Measurements from ENCODE around the gene SLC19A3. TPM values are rescaled to one million over a fixed set of nuclear protein-coding genes. Genes with fewer than 3 reads are reported as not detected.
"Not testable (repeated sequence)": the region's sequence is repeated elsewhere in the genome, so short reads cannot be mapped to it uniquely, and the experiment has no call there.

Gene SLC19A3
- not detected for total RNA-seq

- no peaks in the 10 kb centered on the region for H3K9me3 Mint-ChIP-seq
- H3K4me1 Mint-ChIP-seq, result no peaks in the 10 kb centered on the region
- H3K36me3 Mint-ChIP-seq (ENCODE audit: low read depth), result no peaks in the 10 kb centered on the region
- POLR2A ChIA-PET, result no interaction called here
- DNase-seq, result no peak
- no peak within 1 kb of the TSS for H3K4me3 Mint-ChIP-seq
- CTCF ChIA-PET, result no interaction called here
- H3K27ac Mint-ChIP-seq, result no peak within 1 kb of the TSS
- H3K27me3 Mint-ChIP-seq, result peaks cover 11% of the 10 kb centered on the region
These were observed at the start of gene SLC19A3 for GRCh38 chr2:227717687-227718567. Gene SLC19A3 (minus strand): TSS chr2:227718028. CDS start chr2:227702318, 15,710 bp downstream.

- no peak overlapping the region for H3K27ac Mint-ChIP-seq
- H3K36me3 Mint-ChIP-seq (ENCODE audit: low read depth), result no peaks in the 10 kb centered on the region
- no peaks in the 10 kb centered on the region for H3K9me3 Mint-ChIP-seq
- DNase-seq, result peak; percentile 58
- ChIA-PET CTCF (interaction anchor here (0.6 to 3.8 kb wide), 30 partner anchors 8 to 636 kb away, joined by 3 to 43 read pairs (median 4); no protein-coding TSS in a partner anchor), POLR2A (no interaction called here)
- H3K4me3 Mint-ChIP-seq, result no peak overlapping the region
- H3K27me3 Mint-ChIP-seq, result peaks cover 2% of the 10 kb centered on the region
- no peaks in the 10 kb centered on the region for H3K4me1 Mint-ChIP-seq
These were observed 48.6 kb upstream of the SLC19A3 start for GRCh38 chr2:227766373-227766883.

GRCh38 chr2:227765788-227766372 is 48.1 kb upstream of the SLC19A3 start:
- H3K36me3 Mint-ChIP-seq (ENCODE audit: low read depth), result no peaks in the 10 kb centered on the region
- no peaks in the 10 kb centered on the region for H3K9me3 Mint-ChIP-seq
- no peak overlapping the region for H3K4me3 Mint-ChIP-seq
- DNase-seq, result no peak
- ChIA-PET CTCF (interaction anchor here (0.6 to 3.8 kb wide), 30 partner anchors 8 to 636 kb away, joined by 3 to 43 read pairs (median 4); no protein-coding TSS in a partner anchor), POLR2A (no interaction called here)
- H3K4me1 Mint-ChIP-seq, result no peaks in the 10 kb centered on the region
- H3K27ac Mint-ChIP-seq, result no peak overlapping the region
- peaks cover 2% of the 10 kb centered on the region for H3K27me3 Mint-ChIP-seq

GRCh38 chr2:227761740-227762476 is 44.1 kb upstream of the SLC19A3 start:
- Mint-ChIP-seq H3K27me3 (peaks cover 2% of the 10 kb centered on the region), H3K27ac (no peak overlapping the region), H3K4me3 (no peak overlapping the region), H3K9me3 (no peaks in the 10 kb centered on the region), H3K4me1 (no peaks in the 10 kb centered on the region), H3K36me3 (ENCODE audit: low read depth) (no peaks in the 10 kb centered on the region)
- CTCF ChIA-PET, result no interaction called here
- POLR2A ChIA-PET, result no interaction called here
- DNase-seq, result no peak

- ChIA-PET POLR2A (no interaction called here), CTCF (interaction anchor here (1.0 kb wide), 1 partner anchor 103 kb away, joined by 4 read pairs; no protein-coding TSS in a partner anchor)
- Mint-ChIP-seq H3K4me3 (no peak overlapping the region), H3K27ac (no peak overlapping the region), H3K36me3 (ENCODE audit: low read depth) (no peaks in the 10 kb centered on the region), H3K27me3 (peaks cover 2% of the 10 kb centered on the region), H3K9me3 (no peaks in the 10 kb centered on the region), H3K4me1 (no peaks in the 10 kb centered on the region)
- no peak for DNase-seq
These were observed 41.7 kb upstream of the SLC19A3 start for GRCh38 chr2:227759411-227760118.

- H3K36me3 Mint-ChIP-seq (ENCODE audit: low read depth), result not testable (repeated sequence)
- CTCF ChIA-PET, result interaction anchor here (0.7 to 3.1 kb wide), 4 partner anchors 8 to 18 kb away, joined by 3 to 11 read pairs (median 4); no protein-coding TSS in a partner anchor
These were observed 38.4 kb upstream of the SLC19A3 start for GRCh38 chr2:227756261-227756660.

GRCh38 chr2:227748079-227748478 is 30.3 kb upstream of the SLC19A3 start:
- ChIA-PET CTCF (no interaction called here), POLR2A (no interaction called here)
- DNase-seq, result no peak
- H3K4me1 Mint-ChIP-seq, result no peaks in the 10 kb centered on the region
- H3K4me3 Mint-ChIP-seq, result no peak overlapping the region
- no peak overlapping the region for H3K27ac Mint-ChIP-seq
- H3K36me3 Mint-ChIP-seq (ENCODE audit: low read depth), result no peaks in the 10 kb centered on the region
- H3K9me3 Mint-ChIP-seq, result no peaks in the 10 kb centered on the region
- peaks cover 3% of the 10 kb centered on the region for H3K27me3 Mint-ChIP-seq

More at GRCh38 chr2:227756261-227756660, 38.4 kb upstream of the SLC19A3 start:
- H3K4me3 Mint-ChIP-seq, POLR2A ChIA-PET, H3K27me3 Mint-ChIP-seq, H3K4me1 Mint-ChIP-seq, DNase-seq, H3K9me3 Mint-ChIP-seq, H3K27ac Mint-ChIP-seq: not testable (repeated sequence)

- ChIA-PET CTCF (interaction anchor here (1.3 kb wide), 1 partner anchor 20 kb away, joined by 3 read pairs; no protein-coding TSS in a partner anchor), POLR2A (no interaction called here)
- no peaks in the 10 kb centered on the region for H3K4me1 Mint-ChIP-seq
- H3K27me3 Mint-ChIP-seq, result peaks cover 3% of the 10 kb centered on the region
- no peak within 1 kb of the TSS for H3K4me3 Mint-ChIP-seq
- H3K27ac Mint-ChIP-seq, result no peak within 1 kb of the TSS
- no peaks in the 10 kb centered on the region for H3K36me3 Mint-ChIP-seq (ENCODE audit: low read depth)
- no peaks in the 10 kb centered on the region for H3K9me3 Mint-ChIP-seq
- DNase-seq, result no peak
These were observed 27.8 kb upstream of the SLC19A3 start, which contains the start of gene SCYGR8 for GRCh38 chr2:227745594-227745993. Gene SCYGR8 (plus strand): TSS chr2:227745894. CDS start chr2:227745894, 0 bp downstream.

- DNase-seq; H3K4me3 Mint-ChIP-seq; H3K36me3 Mint-ChIP-seq (ENCODE audit: low read depth); H3K4me1 Mint-ChIP-seq; POLR2A ChIA-PET; H3K9me3 Mint-ChIP-seq; H3K27ac Mint-ChIP-seq; H3K27me3 Mint-ChIP-seq: not testable (repeated sequence)
- CTCF ChIA-PET, result interaction anchor here (0.6 to 1.2 kb wide), 6 partner anchors 20 to 276 kb away, joined by 3 to 4 read pairs (median 3); no protein-coding TSS in a partner anchor
These were observed 22.9 kb upstream of the SLC19A3 start for GRCh38 chr2:227740705-227741104.

GRCh38 chr2:227739351-227739750 is 21.5 kb upstream of the SLC19A3 start:
- Mint-ChIP-seq H3K4me3 (no peak overlapping the region), H3K9me3 (no peaks in the 10 kb centered on the region), H3K4me1 (no peaks in the 10 kb centered on the region), H3K36me3 (ENCODE audit: low read depth) (no peaks in the 10 kb centered on the region), H3K27me3 (peaks cover 2% of the 10 kb centered on the region), H3K27ac (no peak overlapping the region)
- CTCF ChIA-PET, result interaction anchor here (2.1 kb wide), 1 partner anchor 26 kb away, joined by 7 read pairs; no protein-coding TSS in a partner anchor
- no peak for DNase-seq
- POLR2A ChIA-PET, result no interaction called here

GRCh38 chr2:227728035-227728434 is 10.2 kb upstream of the SLC19A3 start, which contains the start of gene SCYGR7:
Gene SCYGR7 (plus strand): TSS chr2:227728335. CDS start chr2:227728335, 0 bp downstream.
- POLR2A ChIA-PET, result no interaction called here
- DNase-seq, result no peak
- no peaks in the 10 kb centered on the region for H3K4me1 Mint-ChIP-seq

GRCh38 chr2:227724394-227725039 is 6.7 kb upstream of the SLC19A3 start, which contains the start of gene SCYGR6:
Gene SCYGR6 (minus strand): TSS chr2:227724757. CDS start chr2:227724757, 0 bp downstream.
- Mint-ChIP-seq H3K36me3 (ENCODE audit: low read depth) (no peaks in the 10 kb centered on the region), H3K9me3 (no peaks in the 10 kb centered on the region), H3K4me3 (no peak within 1 kb of the TSS), H3K27ac (no peak within 1 kb of the TSS), H3K4me1 (no peaks in the 10 kb centered on the region), H3K27me3 (peaks cover 2% of the 10 kb centered on the region)
- DNase-seq, result no peak
- ChIA-PET CTCF (no interaction called here), POLR2A (no interaction called here)

More at GRCh38 chr2:227728035-227728434, 10.2 kb upstream of the SLC19A3 start, which contains the start of gene SCYGR7:
- Mint-ChIP-seq H3K27ac (no peak within 1 kb of the TSS), H3K27me3 (peaks cover 2% of the 10 kb centered on the region), H3K9me3 (no peaks in the 10 kb centered on the region), H3K36me3 (ENCODE audit: low read depth) (no peaks in the 10 kb centered on the region), H3K4me3 (no peak within 1 kb of the TSS)
- CTCF ChIA-PET, result no interaction called here
